ENCODE data around the gene SLC2A13. TPM values are rescaled to one million over a fixed set of nuclear protein-coding genes. Genes with fewer than 3 reads are reported as not detected.

SLC2A13 gene
- total and polyA plus RNA-seq, 10 of the 15 experiments (the other 5 are each of a cell fraction or from before 2014, with no cell fraction given), result 0.05 to 3.7 (median 0.25) TPM

DNA sequence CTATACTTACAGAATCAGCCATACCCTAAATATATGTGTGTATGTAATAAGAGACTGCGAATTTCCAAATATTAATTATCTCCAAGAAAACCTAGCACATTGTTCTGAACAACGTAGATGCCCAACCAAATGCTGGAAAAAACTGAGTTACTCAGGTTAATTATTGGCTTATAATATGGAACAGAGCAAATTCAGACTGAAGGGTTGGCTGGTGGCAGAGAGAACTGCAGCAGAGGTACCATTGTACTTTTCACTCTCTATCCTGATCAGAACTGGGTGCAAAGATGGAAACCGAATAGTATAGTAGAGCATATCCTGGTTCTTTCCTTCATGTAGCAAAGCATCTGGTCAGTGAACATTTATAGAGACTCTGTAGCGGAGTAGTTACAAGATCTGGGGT is 185.7 kb downstream of the SLC2A13 start:
- Histone ChIP-seq H3K27me3 (replicated peaks in 1 of 2; ENCODE audit: control insufficient read depth in 2 of 2, insufficient read depth in 2 of 2, low read length in 1 of 2) (no peaks in the 10 kb centered on the region), H2AFZ (ENCODE audit: control insufficient read depth, low read depth, low read length) (no peak overlapping the region), H3K4me3 (no peak overlapping the region), H3K79me2 (ENCODE audit: control insufficient read depth, insufficient read depth, low read length) (no peaks in the 10 kb centered on the region), H3K27ac (ENCODE audit: control insufficient read depth, insufficient read depth) (no peak overlapping the region), H3K9me3 (replicated peaks; ENCODE audit: control insufficient read depth, insufficient read depth, low read length) (no peaks in the 10 kb centered on the region), H3K4me2 (ENCODE audit: control insufficient read depth, insufficient read depth) (no peak overlapping the region), H3K9ac (ENCODE audit: control insufficient read depth, insufficient read depth, low read length) (no peak overlapping the region), H3K36me3 (ENCODE audit: control insufficient read depth in 2 of 2, insufficient read depth in 2 of 2, low read length in 1 of 2) (no peaks in the 10 kb centered on the region), H4K20me1 (ENCODE audit: control insufficient read depth, insufficient read depth) (no peaks in the 10 kb centered on the region), H3K4me1 (ENCODE audit: control insufficient read depth, insufficient read depth, low read length) (no peaks in the 10 kb centered on the region)
- FAIRE-seq (no peak), ATAC-seq (no peak), DNase-seq (ENCODE audit: low read depth, low spot score) (no peak)
- no peak for TF ChIP-seq POLR2A (IDR thresholded peaks at IDR 0.05; ENCODE audit: low read depth, low read length)
- TF ChIP-seq, protein P1, sequence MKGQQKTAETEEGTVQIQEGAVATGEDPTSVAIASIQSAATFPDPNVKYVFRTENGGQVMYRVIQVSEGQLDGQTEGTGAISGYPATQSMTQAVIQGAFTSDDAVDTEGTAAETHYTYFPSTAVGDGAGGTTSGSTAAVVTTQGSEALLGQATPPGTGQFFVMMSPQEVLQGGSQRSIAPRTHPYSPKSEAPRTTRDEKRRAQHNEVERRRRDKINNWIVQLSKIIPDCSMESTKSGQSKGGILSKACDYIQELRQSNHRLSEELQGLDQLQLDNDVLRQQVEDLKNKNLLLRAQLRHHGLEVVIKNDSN (IDR thresholded peaks at IDR 0.05; ENCODE audit: borderline replicate concordance, extremely low read length, insufficient read depth, low read depth, low read length), result no peak
- ChIA-PET CTCF (no interaction called here), POLR2A (no interaction called here), RAD21 (ENCODE audit: unreplicated experiment) (no interaction called here), SMC1A (ENCODE audit: uncharacterized antibody, unreplicated experiment) (interaction anchor here (1.3 kb wide), 1 partner anchor 14 kb away, joined by 4 read pairs; no protein-coding TSS in a partner anchor)
- WGBS (ENCODE audit: insufficient coverage, insufficient replicate concordance, low lambda C conversion rate, missing lambda C conversion rate), result 59% methylated on average over 4 of the region's 4 CpGs
- intact Hi-C loops (cut with micrococcal nuclease; ENCODE audit: unreplicated experiment) (no loop called here), in situ Hi-C loops (cut with MboI) (no loop called here)
- no TSS peak for BruUV-seq (replicated peaks)

DNA sequence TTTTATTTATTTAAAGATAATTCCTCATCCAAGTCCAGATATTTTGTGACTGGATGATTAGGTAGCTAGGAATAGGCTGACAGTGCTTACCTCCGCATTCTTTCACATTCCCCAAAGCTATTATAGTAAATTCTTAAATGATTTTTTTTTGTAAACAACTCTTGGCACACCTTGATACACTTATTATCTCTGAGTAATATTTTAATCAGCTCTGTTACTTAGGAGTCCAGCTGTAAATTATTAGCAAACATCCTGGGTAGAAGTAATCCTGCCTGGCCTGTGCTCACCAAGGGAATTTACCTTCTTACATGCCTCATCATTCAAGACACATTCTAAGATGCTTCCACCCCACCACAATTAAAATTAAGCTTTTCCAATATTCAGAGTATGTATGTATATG is 186.1 kb downstream of the SLC2A13 start:
- Histone ChIP-seq H3K27ac (ENCODE audit: control insufficient read depth, insufficient read depth) (no peak overlapping the region), H3K27me3 (replicated peaks in 1 of 2; ENCODE audit: control insufficient read depth in 2 of 2, insufficient read depth in 2 of 2, low read length in 1 of 2) (no peaks in the 10 kb centered on the region), H2AFZ (ENCODE audit: control insufficient read depth, low read depth, low read length) (no peak overlapping the region), H3K4me2 (ENCODE audit: control insufficient read depth, insufficient read depth) (no peak overlapping the region), H3K9me3 (replicated peaks; ENCODE audit: control insufficient read depth, insufficient read depth, low read length) (no peaks in the 10 kb centered on the region), H3K36me3 (ENCODE audit: control insufficient read depth in 2 of 2, insufficient read depth in 2 of 2, low read length in 1 of 2) (no peaks in the 10 kb centered on the region), H3K79me2 (ENCODE audit: control insufficient read depth, insufficient read depth, low read length) (no peaks in the 10 kb centered on the region), H3K4me1 (ENCODE audit: control insufficient read depth, insufficient read depth, low read length) (no peaks in the 10 kb centered on the region), H3K4me3 (no peak overlapping the region), H4K20me1 (ENCODE audit: control insufficient read depth, insufficient read depth) (no peaks in the 10 kb centered on the region), H3K9ac (ENCODE audit: control insufficient read depth, insufficient read depth, low read length) (no peak overlapping the region)
- FAIRE-seq (no peak), DNase-seq (ENCODE audit: low read depth, low spot score) (no peak), ATAC-seq (no peak)
- ChIA-PET CTCF (no interaction called here), RAD21 (ENCODE audit: unreplicated experiment) (no interaction called here), SMC1A (ENCODE audit: uncharacterized antibody, unreplicated experiment) (interaction anchor here (1.3 kb wide), 1 partner anchor 14 kb away, joined by 4 read pairs; no protein-coding TSS in a partner anchor), POLR2A (no interaction called here)
- in situ Hi-C loops (cut with MboI), result no loop called here
- no TSS peak for BruUV-seq (replicated peaks)
- intact Hi-C loops (cut with micrococcal nuclease; ENCODE audit: unreplicated experiment), result no loop called here
- 83% methylated on average over 1 of the region's 1 CpG for WGBS (ENCODE audit: insufficient coverage, insufficient replicate concordance, low lambda C conversion rate, missing lambda C conversion rate)
- TF ChIP-seq RB1 (IDR thresholded peaks at IDR 0.05; ENCODE audit: borderline replicate concordance) (no peak), EP300 (IDR thresholded peaks at IDR 0.05; ENCODE audit: borderline replicate concordance in 1 of 2, control insufficient read depth in 1 of 2, low read depth in 2 of 2, low read length in 2 of 2) (no peak), ZNF207 (IDR thresholded peaks at IDR 0.05; ENCODE audit: borderline replicate concordance) (no peak), CBX3 (IDR thresholded peaks at IDR 0.05; ENCODE audit: borderline replicate concordance, low read depth) (no peak), HCFC1 (IDR thresholded peaks at IDR 0.05; ENCODE audit: low read length) (no peak), IKZF2 (IDR thresholded peaks at IDR 0.05) (no peak), MXI1 (IDR thresholded peaks at IDR 0.05; ENCODE audit: low read depth, low read length) (no peak), GABPA (IDR thresholded peaks at IDR 0.05; ENCODE audit: low read depth) (no peak), RBBP5 (conservative IDR thresholded peaks at IDR 0.05) (no peak)
- TF ChIP-seq, protein P2, sequence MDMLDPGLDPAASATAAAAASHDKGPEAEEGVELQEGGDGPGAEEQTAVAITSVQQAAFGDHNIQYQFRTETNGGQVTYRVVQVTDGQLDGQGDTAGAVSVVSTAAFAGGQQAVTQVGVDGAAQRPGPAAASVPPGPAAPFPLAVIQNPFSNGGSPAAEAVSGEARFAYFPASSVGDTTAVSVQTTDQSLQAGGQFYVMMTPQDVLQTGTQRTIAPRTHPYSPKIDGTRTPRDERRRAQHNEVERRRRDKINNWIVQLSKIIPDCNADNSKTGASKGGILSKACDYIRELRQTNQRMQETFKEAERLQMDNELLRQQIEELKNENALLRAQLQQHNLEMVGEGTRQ (IDR thresholded peaks at IDR 0.05; ENCODE audit: borderline replicate concordance, low read depth, low read length), result no peak

Measured in GM12878 (cell line).